Measurements from ENCODE around the gene TAF4. TPM values are rescaled to one million over a fixed set of nuclear protein-coding genes. Genes with fewer than 3 reads are reported as not detected.
"Not testable (repeated sequence)": the region's sequence is repeated elsewhere in the genome, so short reads cannot be mapped to it uniquely, and the experiment has no call there.

Gene TAF4
- total RNA-seq, 1 donor from 2014 or later, result 3.1 TPM

DNA sequence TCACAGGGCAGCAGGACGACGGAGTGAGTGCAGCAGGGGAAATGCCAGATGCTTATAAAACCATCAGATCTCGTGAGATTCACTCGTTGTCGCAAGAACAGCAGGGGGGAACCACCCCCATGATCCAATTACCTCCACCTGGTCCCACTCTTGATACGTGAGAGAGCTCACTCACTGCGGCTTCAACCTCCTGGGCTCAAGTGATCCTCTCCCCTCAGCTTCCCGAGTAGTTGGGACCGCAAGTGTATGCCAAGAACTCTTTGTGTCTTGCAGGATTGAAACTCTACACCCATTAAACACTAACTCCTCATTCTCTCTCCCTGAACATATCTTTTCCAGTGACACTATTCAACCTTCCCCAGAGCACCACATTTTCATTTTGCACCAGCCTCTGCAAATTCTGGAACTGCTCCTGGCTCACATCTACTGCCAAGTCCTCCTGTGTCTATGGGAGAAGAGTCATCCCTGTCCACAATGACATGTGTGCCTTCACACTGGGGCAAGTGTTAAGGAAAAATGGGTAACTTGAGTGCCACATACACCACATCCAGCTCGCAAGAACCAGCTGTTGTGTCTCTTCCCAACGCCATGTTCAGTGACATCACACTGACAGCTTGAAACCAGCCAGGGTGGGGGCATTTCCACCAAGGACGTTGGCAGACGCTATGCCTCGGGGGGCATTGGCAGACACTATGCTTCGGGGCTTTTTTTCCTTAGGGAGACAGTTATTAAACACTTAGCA, 14.7 kb upstream of the TAF4 start:
- DNase-seq (ENCODE audit: low read depth, low spot score), result no peak

DNA sequence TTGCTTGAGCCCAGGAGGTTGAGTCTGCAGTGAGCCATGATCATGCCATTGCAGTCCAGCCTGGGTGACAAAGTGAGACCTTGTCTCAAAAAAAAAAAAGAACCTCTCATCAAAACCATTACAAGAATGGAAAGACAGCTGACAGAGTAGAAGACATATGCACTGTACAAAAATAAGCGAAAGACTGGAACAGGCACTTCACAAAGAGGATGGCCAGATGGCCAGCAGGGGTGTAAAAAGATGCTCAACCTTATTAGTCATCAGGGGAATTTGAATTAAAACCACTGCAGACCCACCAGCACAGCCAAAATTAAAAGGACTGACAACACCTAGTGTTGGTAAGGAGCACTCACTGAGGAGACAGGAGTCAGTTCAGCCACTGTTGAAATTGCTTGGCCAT, 13.5 kb upstream of the TAF4 start:
- DNase-seq (ENCODE audit: low read depth, low spot score), result no peak

DNA sequence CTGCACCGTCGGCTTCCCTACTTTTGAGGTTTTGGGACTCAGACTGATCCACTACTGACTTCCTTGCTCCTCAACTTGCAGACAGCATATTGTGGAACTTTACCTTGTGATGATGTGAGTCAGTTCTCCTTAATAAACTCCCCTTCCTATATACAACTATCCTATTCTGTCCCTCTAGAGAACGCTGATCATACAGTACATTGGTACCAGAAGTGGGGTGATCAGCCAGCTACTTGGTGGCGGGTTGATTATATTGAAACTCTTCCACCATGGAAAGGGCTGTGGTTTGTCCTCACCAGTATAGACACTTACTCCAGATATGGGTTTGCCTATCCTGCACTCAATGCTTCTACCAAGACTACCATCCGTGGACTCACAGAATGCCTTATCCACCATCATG, 7.6 kb upstream of the TAF4 start:
- DNase-seq (ENCODE audit: low read depth, low spot score), result no peak

DNA sequence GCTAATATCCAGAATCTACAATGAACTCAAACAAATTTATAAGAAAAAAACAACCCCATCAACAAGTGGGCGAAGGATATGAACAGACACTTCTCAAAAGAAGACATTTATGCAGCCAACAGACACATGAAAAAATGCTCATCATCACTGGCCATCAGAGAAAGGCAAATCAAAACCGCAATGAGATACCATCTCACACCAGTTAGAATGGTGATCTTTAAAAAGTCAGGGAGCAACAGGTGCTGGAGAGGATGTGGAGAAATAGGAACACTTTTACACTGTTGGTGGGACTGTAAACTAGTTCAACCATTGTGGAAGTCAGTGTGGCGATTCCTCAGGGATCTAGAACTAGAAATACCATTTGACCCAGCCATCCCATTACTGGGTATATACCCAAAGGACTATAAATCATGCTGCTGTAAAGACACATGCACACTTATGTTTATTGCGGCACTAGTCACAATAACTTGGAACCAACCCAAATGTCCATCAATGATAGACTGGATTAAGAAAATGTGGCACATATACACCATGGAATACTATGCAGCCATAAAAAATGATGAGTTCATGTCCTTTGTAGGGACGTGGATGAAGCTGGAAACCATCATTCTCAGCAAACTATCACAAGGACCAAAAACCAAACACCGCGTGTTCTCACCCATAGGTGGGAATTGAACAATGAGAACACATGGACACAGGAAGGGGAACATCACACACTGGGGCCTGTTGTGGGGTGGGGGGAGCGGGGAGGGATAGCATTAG, 6.2 kb upstream of the TAF4 start:
- DNase-seq (ENCODE audit: low read depth, low spot score), result not testable (repeated sequence)

DNA sequence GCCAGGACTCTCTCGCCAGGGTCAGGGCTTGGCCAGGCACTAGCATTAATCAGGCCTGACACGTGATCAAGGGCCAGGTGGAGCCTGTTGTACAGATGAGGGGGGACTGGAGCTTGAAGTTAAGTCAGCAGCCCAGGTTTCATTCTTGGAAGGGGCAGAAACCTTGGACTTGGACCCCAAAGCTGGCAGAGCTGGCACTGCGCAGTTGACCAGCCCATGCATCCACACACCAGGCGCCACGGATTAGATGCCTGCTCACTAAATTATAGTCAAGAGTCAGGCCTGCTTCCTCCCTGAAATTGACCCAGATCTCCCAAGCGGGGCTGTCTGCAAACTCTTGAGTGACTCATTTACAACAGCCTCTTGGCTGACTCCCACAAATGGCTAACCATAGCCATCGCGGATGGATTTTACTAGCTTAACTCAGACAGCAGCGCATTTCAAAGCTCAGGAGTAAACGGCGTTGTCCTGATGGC, 4.1 kb upstream of the TAF4 start:
- no peak for DNase-seq (ENCODE audit: low read depth, low spot score)

DNA sequence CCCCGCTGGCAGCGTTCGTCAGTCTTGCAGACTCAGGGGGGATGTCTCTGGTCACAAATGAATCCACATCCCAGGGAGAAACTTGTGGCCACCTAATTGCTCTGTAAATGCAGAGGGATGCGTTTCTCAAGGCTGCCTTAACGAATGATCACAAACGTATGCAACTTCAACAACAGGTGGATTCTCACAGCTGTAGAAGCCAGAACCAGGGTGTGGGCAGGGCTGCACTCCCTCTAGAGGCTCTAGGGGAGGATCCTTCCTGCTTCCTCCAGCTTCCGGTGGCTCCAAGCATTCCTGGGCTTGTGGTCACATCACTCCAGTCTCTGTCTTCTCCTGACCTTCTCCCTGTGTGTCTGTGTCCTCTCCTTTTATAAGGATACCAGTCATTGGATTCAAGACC, 3.3 kb upstream of the TAF4 start:
- no peak for DNase-seq (ENCODE audit: low read depth, low spot score)

DNA sequence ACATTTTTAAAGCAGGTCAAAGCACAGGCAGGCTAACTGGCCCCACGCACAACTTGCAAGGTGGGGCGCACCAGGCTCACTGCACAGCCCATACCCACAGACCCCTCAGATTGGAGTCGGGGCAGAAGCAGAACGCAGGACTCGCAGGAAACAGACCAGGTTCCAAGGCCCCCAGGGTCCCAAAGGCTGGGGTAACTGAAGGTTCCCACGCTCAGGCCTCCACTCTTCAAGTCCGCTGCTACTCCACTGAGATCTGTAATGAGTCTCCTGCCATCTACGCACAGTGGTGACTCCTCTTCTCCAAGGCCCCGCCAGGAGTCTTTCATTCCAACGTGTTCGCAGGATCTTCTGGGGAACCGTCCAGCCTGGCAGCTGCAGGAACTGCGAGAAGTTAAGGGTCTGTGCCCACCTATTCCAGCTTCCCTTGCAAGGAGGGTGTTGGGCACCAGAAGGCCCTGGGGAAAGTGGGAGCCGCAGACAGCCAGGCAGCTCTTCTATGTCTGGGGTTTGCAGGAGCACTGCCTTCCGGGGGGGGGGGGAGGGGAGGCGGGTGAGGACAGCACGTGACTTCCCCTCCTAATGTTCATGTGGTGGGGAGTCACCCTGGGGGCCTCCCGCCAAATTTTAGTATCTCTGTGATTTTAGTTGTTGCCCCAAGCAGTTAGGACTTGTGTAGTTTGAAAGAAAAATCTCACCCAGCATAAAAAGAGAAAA, 2.0 kb upstream of the TAF4 start:
- DNase-seq (ENCODE audit: low read depth, low spot score), result no peak

DNA sequence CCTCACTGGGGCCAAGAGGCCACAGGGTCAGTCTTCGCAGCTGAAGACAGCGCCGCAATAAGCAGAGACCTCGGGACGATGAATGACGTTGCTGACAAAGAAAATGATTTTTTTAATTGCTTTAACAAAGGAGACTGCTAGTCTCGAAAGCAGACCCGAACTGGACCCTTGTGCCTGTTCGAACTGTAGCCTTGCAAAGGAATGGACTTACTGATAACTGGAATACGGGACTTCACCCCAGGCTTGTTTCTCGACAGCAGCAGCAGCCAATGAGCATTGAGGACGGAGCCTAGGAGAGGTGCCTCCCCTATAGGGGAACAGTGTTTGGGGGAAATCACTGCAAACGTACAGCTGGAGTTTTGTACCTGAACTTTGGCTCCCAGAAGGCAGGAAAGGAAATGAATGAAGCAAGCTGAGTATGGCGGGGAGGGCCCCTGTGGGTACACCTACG, 1.3 kb upstream of the TAF4 start:
- no peak for DNase-seq (ENCODE audit: low read depth, low spot score)

DNA sequence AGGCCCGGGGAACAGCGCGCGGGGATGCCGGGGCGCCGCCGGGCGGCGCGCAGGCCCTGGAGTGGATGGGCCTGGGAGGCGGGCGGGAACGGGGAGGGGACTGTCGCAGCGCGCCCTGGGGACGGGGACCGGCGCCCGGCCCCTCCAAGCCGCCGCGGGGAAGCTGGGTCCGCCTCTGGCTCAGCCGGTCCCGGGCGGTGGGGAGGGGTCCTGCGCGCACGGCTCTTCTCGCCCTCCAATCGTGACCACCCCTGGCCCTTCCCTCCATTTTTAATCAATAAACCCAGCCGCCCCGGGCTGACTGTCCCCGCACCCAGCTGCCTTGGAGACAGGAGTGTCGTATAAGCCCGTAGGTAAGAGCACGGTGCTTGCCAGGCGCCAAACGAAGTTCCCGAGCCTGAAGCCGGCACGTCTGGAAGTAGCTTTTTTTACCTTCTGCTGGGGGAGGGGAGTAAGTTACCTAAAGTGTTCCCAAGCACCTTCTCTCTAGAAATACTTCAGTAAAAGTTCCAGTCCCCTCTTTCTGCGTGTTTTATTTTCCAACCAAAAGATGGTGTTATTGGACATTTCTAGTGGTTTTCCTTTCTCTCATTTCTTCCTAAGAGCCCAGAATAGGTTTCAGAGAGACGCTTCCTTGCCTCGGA, 780 bp upstream of the TAF4 start:
- no peak for DNase-seq (ENCODE audit: low read depth, low spot score)

DNA sequence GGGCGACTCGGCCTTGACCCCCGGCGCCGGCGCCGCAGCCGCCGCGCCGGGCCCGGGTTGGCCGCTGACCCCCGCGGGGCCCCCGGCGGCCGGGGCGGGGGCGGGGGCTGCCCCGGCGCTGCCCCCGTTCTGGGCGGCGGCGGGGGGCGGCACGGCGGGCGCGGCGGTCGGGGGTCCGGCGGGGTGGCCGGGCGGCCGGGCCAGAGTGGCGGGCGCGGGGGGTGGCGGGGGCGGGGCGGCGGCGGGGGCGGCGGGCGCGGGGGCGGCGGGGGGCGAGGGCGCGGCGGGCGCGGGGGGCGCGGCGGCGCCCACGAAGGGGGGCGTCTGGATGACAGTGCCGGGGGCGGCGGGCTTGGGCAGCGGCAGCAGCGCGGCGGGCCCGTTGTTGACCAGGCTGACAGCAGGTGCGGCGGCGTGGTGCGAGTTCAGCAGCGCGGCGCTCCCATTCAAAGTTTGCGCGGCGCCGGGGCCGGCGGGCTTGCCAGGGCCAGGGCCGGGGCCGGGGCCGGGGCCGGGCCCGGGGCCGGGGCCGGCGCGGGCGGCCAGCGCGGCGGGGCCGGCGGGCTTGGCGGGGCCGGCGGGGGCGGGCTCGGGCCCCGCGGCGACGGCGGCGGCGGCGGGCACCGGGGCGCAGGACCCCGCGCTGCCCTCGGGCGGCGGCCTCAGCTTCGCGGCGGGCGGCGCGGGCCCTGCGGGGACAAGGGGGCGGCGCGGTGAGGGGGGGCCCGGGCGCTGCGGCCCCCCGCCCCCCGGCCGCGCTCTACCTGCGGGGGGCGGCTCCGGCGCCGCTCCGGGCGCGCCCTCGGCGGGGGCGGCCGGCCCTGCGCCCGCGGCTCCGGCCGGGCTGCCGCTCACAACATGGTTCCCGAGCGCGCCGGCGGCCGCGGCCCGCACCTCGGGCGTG, 659 bp downstream of the TAF4 start:
- DNase-seq (ENCODE audit: low read depth, low spot score), result no peak

DNA sequence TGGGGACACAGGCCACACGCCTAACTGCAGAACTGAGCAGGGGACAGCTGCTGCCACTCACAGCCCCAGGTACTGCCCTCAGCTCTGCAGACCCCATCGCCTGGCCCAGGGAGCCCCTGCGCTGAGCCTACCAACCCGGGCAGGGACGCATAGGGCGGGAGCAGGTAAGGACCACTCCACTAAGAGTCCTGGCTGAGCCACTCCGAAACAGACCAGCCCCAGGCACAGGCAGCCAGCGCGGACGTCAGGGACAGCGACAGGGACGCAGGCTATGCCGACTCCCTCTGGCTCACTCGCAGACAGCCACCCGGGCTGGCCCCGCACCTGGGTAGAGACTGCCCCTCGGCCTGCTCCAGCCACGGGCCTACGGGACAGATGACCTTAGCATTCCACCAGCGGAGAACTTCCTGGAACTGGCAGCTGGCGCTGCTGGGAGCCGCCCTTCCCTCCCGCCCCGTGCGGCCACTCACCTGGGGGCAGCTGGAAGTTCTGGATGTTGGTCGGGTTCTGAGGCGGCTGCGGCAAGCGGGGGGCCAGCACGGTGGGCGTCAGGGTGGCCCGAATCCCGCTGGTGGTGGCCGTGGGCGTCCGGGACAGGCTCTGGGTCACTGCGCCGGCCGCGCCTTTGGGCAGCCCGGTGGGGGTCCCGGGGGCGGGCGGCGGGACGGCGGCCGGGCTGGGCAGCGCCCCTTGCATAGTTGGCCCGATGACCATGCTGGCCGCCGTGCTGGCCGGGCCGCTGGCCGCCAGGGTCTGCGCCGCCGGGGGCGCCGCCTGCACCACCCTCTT, 1.5 kb downstream of the TAF4 start:
- no peak for DNase-seq (ENCODE audit: low read depth, low spot score)

DNA sequence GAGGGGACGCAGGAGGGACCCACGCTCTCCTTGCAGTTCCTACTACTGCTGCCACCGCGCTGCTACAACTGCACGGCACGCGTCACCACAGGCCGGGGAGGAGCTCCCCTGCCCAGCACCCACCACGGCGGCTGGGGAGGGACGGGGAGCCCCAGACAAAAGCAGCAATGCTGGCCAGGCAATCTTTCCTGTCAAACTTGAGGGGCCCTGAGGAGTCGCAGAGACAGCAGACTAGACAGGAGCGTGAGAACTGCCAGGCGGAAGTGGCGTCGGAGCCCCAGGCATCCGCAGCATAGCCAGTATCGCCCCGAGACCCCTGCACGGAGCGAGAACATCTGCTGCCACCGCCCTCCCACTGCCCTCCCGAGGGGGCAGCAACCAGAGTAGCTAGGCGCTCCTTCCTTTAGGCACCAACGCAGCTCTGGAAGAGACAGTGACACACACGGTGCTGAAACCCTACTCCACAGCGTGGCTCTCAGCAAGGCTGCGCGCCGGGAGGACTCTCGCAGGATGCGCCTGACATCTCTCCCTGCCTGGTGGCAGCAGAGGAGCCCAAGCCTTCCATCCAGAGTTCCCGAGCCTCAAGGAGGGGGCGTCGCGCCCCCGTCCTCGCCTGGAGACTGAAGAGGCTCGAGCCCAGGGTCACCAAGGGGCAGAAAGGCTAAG, 2.2 kb downstream of the TAF4 start:
- no peak for DNase-seq (ENCODE audit: low read depth, low spot score)

DNA sequence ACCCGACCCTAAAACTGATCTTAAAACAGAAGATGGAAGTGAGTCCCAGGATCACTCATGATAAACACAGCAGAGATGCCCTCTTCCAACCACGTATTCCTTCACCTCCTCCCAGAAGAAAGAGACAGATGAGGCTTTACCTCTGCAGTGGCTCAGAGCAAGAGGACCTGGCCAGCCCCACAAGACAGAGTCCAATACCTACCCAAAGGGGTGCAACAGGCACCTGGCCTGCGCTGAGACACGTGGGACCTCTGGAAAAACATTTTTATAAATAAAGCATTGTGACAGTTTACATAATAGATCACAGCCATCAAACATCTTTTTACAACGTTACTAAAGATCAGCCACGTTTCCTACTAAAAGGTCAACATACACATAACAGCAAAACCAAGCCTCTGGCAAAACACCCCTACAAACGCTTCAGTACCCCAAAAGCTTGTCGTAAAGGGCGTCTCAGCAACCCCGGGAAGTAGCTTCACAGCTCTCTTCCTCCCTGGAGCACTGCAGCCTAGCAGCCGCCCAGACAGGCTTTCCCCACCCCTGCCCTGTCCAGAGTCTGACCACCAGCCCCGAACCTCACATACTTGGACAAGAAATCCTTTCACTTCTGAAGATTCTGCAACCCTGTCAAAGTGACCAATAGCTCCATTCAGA, 2.9 kb downstream of the TAF4 start:
- DNase-seq (ENCODE audit: low read depth, low spot score), result no peak

DNA sequence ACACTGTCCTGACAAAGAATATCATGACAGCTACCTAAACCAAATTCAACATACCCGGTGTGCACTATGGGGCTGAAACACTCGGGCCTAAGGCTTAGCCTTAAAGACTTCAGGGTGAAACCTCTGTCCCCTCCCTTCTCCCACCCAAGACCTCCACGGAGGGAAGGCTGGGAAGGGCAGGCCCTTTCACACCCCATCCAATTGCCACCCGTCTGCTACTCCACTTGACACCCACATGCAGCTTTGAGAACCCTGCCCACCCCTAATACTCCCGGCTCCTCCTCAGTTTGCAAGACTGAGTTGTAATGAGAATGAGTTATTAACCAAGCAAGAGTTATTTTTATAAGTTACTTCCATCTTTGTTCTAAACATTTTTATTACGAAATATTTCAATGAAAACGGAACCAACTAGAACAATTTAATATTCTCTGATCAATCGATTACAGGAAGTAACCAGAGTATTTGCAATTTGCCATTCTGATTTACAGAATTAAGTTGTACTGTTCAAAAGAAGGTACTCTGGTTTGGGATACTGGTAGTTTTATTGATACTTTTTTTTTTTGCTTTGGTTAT, 3.7 kb downstream of the TAF4 start:
- no peak for DNase-seq (ENCODE audit: low read depth, low spot score)

DNA sequence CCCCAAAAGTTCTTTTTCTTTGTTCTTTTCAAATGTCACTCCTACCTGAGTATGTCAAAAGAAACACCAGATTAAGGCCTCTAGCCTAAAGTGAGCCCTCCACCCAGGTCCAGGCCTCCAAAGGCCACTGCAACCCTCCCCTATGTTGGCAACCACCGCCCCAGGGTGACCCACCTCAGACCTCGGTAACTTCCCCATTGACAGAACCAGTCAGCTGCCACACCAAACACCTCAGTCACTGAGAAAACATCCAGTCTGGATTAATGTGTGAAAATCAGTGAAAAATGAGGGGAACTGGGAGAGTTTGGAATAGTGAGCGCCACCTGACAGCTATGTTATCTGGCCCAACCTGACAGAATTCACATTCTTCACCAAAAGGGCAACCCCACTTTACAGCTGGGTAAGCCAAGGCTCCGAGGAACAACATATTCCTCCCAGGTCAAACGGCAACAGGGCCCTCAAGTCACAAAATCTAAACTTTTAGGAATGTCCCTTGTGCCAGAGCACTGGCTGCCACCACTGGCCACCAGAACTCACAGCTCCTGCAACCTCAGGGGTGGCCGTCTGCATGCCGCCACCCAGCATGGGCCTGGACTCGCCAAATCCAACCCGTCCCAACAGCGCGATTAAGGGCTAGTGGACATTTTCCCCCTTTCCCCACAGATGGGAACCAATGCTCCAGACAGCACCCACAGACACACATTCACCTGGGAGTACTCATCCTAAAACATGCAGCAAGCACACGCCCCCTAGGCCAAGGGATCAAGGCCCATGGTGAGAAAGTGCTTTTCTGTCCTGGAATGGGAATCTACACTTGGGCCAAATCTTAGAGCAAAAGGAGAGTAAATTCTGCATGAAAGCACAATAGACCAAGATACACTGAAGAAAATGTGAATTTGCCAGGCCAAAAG, 4.8 kb downstream of the TAF4 start:
- no peak for DNase-seq (ENCODE audit: low read depth, low spot score)

DNA sequence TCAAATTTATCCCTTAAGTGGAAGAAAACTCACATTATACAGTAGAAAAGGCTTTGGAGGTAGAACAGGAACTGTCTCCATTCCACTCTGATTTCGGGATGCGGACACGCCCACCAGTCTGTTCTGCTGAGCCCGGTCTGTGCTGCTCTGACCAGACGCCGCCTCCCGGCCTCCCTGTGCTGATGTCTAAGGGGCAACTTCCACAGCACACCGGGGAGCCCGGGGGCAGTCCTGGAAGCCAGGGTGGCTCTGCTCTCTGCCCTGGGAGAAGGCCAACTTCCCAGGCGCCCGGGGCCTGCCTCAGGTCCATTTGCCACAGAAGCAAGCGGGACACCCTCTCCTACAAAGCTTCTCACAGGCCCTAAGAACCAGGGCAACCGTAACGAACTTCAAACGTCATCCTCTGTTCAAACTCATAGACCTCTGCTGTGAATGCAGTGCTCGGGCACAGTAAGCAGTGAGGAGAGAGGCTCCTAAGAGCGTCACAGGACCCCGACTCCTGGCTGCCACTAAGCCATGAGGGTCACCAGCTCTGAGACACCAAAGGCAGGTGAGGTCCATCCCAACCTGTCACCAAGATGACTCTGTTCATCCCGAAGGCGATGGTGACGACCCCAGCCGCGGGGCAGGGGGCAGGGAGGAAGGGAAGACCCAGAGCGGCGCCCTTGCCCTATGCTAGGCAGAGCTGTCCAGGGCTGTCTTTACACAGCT, 5.6 kb downstream of the TAF4 start:
- DNase-seq (ENCODE audit: low read depth, low spot score), result no peak

DNA sequence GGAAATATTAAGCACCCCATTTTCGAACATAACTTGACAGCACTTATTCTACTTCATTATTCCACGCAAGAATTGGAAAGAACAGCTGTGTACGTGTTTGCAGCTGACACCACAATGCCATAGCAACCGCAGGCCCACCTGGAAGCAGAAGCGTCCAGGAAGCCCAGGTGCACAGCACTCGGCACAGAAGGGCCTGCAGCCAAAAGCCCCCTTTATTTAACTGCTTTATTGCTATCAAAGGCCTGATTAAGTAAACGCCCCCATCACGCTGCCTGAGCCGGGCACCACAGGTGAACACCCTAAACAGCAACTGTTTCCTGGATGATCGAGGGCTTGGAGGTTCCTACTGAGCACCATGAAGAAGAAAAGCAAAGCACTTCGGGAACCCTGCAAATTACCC, 6.3 kb downstream of the TAF4 start:
- no peak for DNase-seq (ENCODE audit: low read depth, low spot score)
